Measurements from ENCODE around the gene UBE2S. TPM values are rescaled to one million over a fixed set of nuclear protein-coding genes. Genes with fewer than 3 reads are reported as not detected.

UBE2S gene
- total RNA-seq, 1 experiment from 2014 or later = 345 TPM

GRCh38 chr19:55377356-55378131, 30.0 kb downstream of the UBE2S start:
- intact Hi-C loops (cut with micrococcal nuclease) = no loop called here
- H3K27me3 Mint-ChIP-seq (ENCODE audit: insufficient read depth, unreplicated experiment) = peaks cover 11% of the 10 kb centered on the region
- H3K4me3 Mint-ChIP-seq (ENCODE audit: unreplicated experiment) = no peak overlapping the region
- ChIA-PET CTCF (interaction anchor here (1.3 kb wide), 1 partner anchor 10 kb away, joined by 4 read pairs; no protein-coding TSS in a partner anchor), POLR2A (interaction anchor here (0.7 to 1.2 kb wide), 2 partner anchors 22 to 37 kb away, joined by 3 to 4 read pairs; no protein-coding TSS in a partner anchor)
- no peak for TF ChIP-seq CTCF (IDR thresholded peaks at IDR 0.05; ENCODE audit: unreplicated experiment)
- no TSS peak for BruUV-seq (replicated peaks)
- H3K9me3 Mint-ChIP-seq (ENCODE audit: unreplicated experiment) = no peaks in the 10 kb centered on the region
- H3K36me3 Mint-ChIP-seq (ENCODE audit: insufficient read depth, unreplicated experiment) = peaks cover 6% of the 10 kb centered on the region
- DNase-seq (ENCODE audit: unreplicated experiment) = no peak
- H3K4me1 Mint-ChIP-seq (ENCODE audit: insufficient read depth, unreplicated experiment) = peaks cover 29% of the 10 kb centered on the region
- no peak overlapping the region for H3K27ac Mint-ChIP-seq (ENCODE audit: low read depth, unreplicated experiment)

- ChIA-PET CTCF (no interaction called here), POLR2A (interaction anchor here (0.7 to 1.7 kb wide), 3 partner anchors 8 to 35 kb away, joined by 3 to 6 read pairs (median 4); partner anchors contain the start of gene TMEM238)
- Mint-ChIP-seq H3K4me3 (ENCODE audit: unreplicated experiment) (no peak within 1 kb of the TSS), H3K4me1 (ENCODE audit: insufficient read depth, unreplicated experiment) (peaks cover 17% of the 10 kb centered on the region), H3K27me3 (ENCODE audit: insufficient read depth, unreplicated experiment) (peaks cover 13% of the 10 kb centered on the region), H3K27ac (ENCODE audit: low read depth, unreplicated experiment) (peak within 1 kb of the TSS; percentile 57), H3K9me3 (ENCODE audit: unreplicated experiment) (no peaks in the 10 kb centered on the region), H3K36me3 (ENCODE audit: insufficient read depth, unreplicated experiment) (peaks cover 2% of the 10 kb centered on the region)
- TF ChIP-seq CTCF (IDR thresholded peaks at IDR 0.05; ENCODE audit: unreplicated experiment) = no peak
- intact Hi-C loops (cut with micrococcal nuclease) = no loop called here
- DNase-seq (ENCODE audit: unreplicated experiment) = peak; percentile 25
- no TSS peak for BruUV-seq (replicated peaks)
Observed at GRCh38 chr19:55376241-55376933, 31.2 kb downstream of the UBE2S start, which contains the start of gene TMEM190. Gene TMEM190, plus strand, starts transcription at chr19:55376826. Its CDS starts 28 bp downstream, at chr19:55376854.

- Mint-ChIP-seq H3K36me3 (ENCODE audit: insufficient read depth, unreplicated experiment) (peaks cover 10% of the 10 kb centered on the region), H3K9me3 (ENCODE audit: unreplicated experiment) (no peaks in the 10 kb centered on the region), H3K27me3 (ENCODE audit: insufficient read depth, unreplicated experiment) (peaks cover 28% of the 10 kb centered on the region), H3K4me3 (ENCODE audit: unreplicated experiment) (no peak overlapping the region), H3K27ac (ENCODE audit: low read depth, unreplicated experiment) (peak overlapping the region; percentile 11), H3K4me1 (ENCODE audit: insufficient read depth, unreplicated experiment) (peaks cover 27% of the 10 kb centered on the region)
- no TSS peak for BruUV-seq (replicated peaks)
- no peak for TF ChIP-seq CTCF (IDR thresholded peaks at IDR 0.05; ENCODE audit: unreplicated experiment)
- POLR2A ChIA-PET = interaction anchor here (0.7 kb wide), 1 partner anchor 10 kb away, joined by 3 read pairs; the partner anchor contains the start of gene TMEM238
- no peak for DNase-seq (ENCODE audit: unreplicated experiment)
- intact Hi-C loops (cut with micrococcal nuclease) = no loop called here
- CTCF ChIA-PET = no interaction called here
Observed at GRCh38 chr19:55373993-55374757, 33.4 kb downstream of the UBE2S start.
